Vagina (tissue), 2 donors: Measurements from ENCODE around the gene CEBPE. TPM values are rescaled to one million over a fixed set of nuclear protein-coding genes. Genes with fewer than 3 reads are reported as not detected.
A peak's percentile ranks its signal among the peaks of the same experiment; 100 is the strongest.

Source experiments
- DNase-seq, 2 donors: peaks; one replicate each; pipeline ENCODE4 v3.0.0-alpha.2; 2017; ENCODE audit errors: extremely low spot score in 2 of 2
- H3K27ac ChIP-seq: fragments of 200-600 bp; sonication (generic); one replicate; pipeline ENCODE4 v1.5.1; 2019
- H3K27me3 ChIP-seq: fragments of 200-600 bp; sonication (generic); one replicate; pipeline ENCODE4 v1.5.1; 2019
- H3K36me3 ChIP-seq, 2 donors: fragments of 200-600 bp; sonication (generic); one replicate each; pipeline ENCODE4 v1.5.1; 2017 to 2019
- H3K4me1 ChIP-seq: fragments of 200-600 bp; sonication (generic); one replicate; pipeline ENCODE4 v1.5.1; 2019
- H3K4me3 ChIP-seq, 2 donors: fragments of 200-600 bp; sonication (generic); 1 replicate in 1 of 2; 2 replicates in 1 of 2; pipeline ENCODE4 v1.5.1; 2016 to 2019
- H3K9me3 ChIP-seq: fragments of 200-600 bp; sonication (generic); one replicate; pipeline ENCODE4 v1.5.1; 2019
- POLR2A ChIP-seq, 2 donors: fragments of 450-650 bp; IDR thresholded peaks; one replicate each; pipeline ENCODE4 v1.6.1; 2017; ENCODE audit warnings: antibody characterized with exemption in 2 of 2, mild to moderate bottlenecking in 2 of 2, moderate library complexity in 2 of 2
- POLR2AphosphoS5 ChIP-seq, 2 donors: sonication (generic); formaldehyde crosslinking; IDR thresholded peaks; one replicate each; pipeline ENCODE4 v1.9.0; 2017; ENCODE audit warnings: antibody characterized with exemption in 2 of 2, mild to moderate bottlenecking in 2 of 2, low read depth in 1 of 2; ENCODE audit not compliant: insufficient read depth in 1 of 2
- intact Hi-C: fragments of 100-400 bp; cut with DNase I; formaldehyde crosslinking; loops from one replicate; pipeline ENCODE4 v1.15.1; 2023
- total RNA-seq: library from RNA; depleted of rRNA; stranded (reverse); fragments of >200 nt; gene quantifications from one replicate; pipeline ENCODE4 v1.2.3, GENCODE V29; 2016
- TF ChIP-seq, protein P1 (sequence below), 3 experiments: fragments of 450-650 bp in 2 of 3; fragments of 200-600 bp in 1 of 3; sonication (generic) in 1 of 3; IDR thresholded peaks; one replicate each; pipeline ENCODE4 v1.5.1; 2017 to 2019; ENCODE audit warnings: antibody characterized with exemption in 3 of 3, mild to moderate bottlenecking in 2 of 3, moderate library complexity in 2 of 3

Gene CEBPE
- total RNA-seq, 1 donor from 2014 or later = not detected

GRCh38 chr14:23106747-23107045 lies 12.4 kb downstream of the CEBPE start:
- Histone ChIP-seq H3K4me3 (no peak overlapping the region), H3K4me1 (no peaks in the 10 kb centered on the region), H3K27me3 (no peaks in the 10 kb centered on the region), H3K27ac (no peak overlapping the region), H3K36me3 (no peaks in the 10 kb centered on the region), H3K9me3 (no peaks in the 10 kb centered on the region)
- intact Hi-C loops = no loop called here
- no peak for DNase-seq
- TF ChIP-seq, protein P1, sequence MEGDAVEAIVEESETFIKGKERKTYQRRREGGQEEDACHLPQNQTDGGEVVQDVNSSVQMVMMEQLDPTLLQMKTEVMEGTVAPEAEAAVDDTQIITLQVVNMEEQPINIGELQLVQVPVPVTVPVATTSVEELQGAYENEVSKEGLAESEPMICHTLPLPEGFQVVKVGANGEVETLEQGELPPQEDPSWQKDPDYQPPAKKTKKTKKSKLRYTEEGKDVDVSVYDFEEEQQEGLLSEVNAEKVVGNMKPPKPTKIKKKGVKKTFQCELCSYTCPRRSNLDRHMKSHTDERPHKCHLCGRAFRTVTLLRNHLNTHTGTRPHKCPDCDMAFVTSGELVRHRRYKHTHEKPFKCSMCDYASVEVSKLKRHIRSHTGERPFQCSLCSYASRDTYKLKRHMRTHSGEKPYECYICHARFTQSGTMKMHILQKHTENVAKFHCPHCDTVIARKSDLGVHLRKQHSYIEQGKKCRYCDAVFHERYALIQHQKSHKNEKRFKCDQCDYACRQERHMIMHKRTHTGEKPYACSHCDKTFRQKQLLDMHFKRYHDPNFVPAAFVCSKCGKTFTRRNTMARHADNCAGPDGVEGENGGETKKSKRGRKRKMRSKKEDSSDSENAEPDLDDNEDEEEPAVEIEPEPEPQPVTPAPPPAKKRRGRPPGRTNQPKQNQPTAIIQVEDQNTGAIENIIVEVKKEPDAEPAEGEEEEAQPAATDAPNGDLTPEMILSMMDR (IDR thresholded peaks at IDR 0.05) = no peak
- no peak for TF ChIP-seq POLR2AphosphoS5 (IDR thresholded peaks at IDR 0.05; ENCODE audit: insufficient read depth in 1 of 2, low read depth in 1 of 2)

DNA sequence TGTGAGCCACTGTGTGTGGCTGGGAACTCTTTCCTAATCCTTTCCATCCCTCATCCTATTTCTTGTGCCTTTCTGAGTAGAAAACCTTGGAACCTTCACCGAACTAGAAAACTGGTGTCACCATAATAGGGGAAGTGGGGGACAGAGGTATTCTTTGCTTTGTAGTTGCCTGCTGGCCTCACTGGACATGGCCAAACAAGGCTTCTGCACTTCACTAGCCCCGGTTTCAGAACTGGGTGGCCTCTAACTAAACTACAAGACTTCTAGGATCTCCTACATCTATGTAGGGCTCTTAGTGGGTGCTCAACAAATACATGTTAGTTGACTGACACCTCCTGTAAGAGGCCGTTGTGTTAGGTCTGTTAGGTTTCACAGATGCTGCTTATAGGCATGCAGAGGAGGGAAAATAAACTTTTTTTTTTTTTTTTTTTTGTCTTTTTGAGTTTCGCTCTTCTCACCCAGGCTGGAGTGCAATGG lies 13.7 kb downstream of the CEBPE start:
- Histone ChIP-seq H3K9me3 (no peaks in the 10 kb centered on the region), H3K4me1 (no peaks in the 10 kb centered on the region), H3K27me3 (no peaks in the 10 kb centered on the region), H3K4me3 (no peak overlapping the region), H3K27ac (no peak overlapping the region), H3K36me3 (no peaks in the 10 kb centered on the region)
- DNase-seq = peak in 1 of 2 donors; percentile 3
- intact Hi-C loops = no loop called here
- TF ChIP-seq, protein P1 (IDR thresholded peaks at IDR 0.05) = no peak
- TF ChIP-seq POLR2AphosphoS5 (IDR thresholded peaks at IDR 0.05; ENCODE audit: insufficient read depth in 1 of 2, low read depth in 1 of 2) = no peak

GRCh38 chr14:23104591-23105347 lies 14.3 kb downstream of the CEBPE start, which contains the start of gene CIROP:
CIROP (minus strand) TSS chr14:23104989; CDS start chr14:23104920, 69 bp downstream.
- no peaks in the 10 kb centered on the region for H3K27me3 ChIP-seq
- intact Hi-C loops = no loop called here
- peak in 1 of 2 donors; percentile 67 for DNase-seq
- TF ChIP-seq POLR2AphosphoS5 (IDR thresholded peaks at IDR 0.05; ENCODE audit: insufficient read depth in 1 of 2, low read depth in 1 of 2) = no peak
- TF ChIP-seq, protein P1 (IDR thresholded peaks at IDR 0.05) = no peak
- no peak for TF ChIP-seq POLR2A (IDR thresholded peaks at IDR 0.05)
- H3K4me3 ChIP-seq = no peak within 1 kb of the TSS
- H3K4me1 ChIP-seq = no peaks in the 10 kb centered on the region
- H3K36me3 ChIP-seq = no peaks in the 10 kb centered on the region
- H3K9me3 ChIP-seq = no peaks in the 10 kb centered on the region
- H3K27ac ChIP-seq = no peak within 1 kb of the TSS

- TF ChIP-seq POLR2AphosphoS5 (IDR thresholded peaks at IDR 0.05; ENCODE audit: insufficient read depth in 1 of 2, low read depth in 1 of 2) (no peak), POLR2A (IDR thresholded peaks at IDR 0.05) (no peak)
- TF ChIP-seq, protein P1 (IDR thresholded peaks at IDR 0.05) = no peak
- intact Hi-C loops = no loop called here
- Histone ChIP-seq H3K27me3 (no peaks in the 10 kb centered on the region), H3K36me3 (no peaks in the 10 kb centered on the region), H3K27ac (no peak overlapping the region), H3K4me1 (no peaks in the 10 kb centered on the region), H3K4me3 (no peak overlapping the region), H3K9me3 (no peaks in the 10 kb centered on the region)
- DNase-seq = peak in 1 of 2 donors; percentile 25
These were observed 14.9 kb downstream of the CEBPE start for GRCh38 chr14:23104070-23104590.

- no peaks in the 10 kb centered on the region for H3K36me3 ChIP-seq
- peak in 1 of 2 donors; percentile 64 for DNase-seq
- no peaks in the 10 kb centered on the region for H3K9me3 ChIP-seq
- intact Hi-C loops = no loop called here
- no peak overlapping the region for H3K4me3 ChIP-seq
- H3K4me1 ChIP-seq = no peaks in the 10 kb centered on the region
- TF ChIP-seq, protein P1 (IDR thresholded peaks at IDR 0.05) = no peak
- TF ChIP-seq POLR2A (IDR thresholded peaks at IDR 0.05) (no peak), POLR2AphosphoS5 (IDR thresholded peaks at IDR 0.05; ENCODE audit: insufficient read depth in 1 of 2, low read depth in 1 of 2) (no peak)
- H3K27me3 ChIP-seq = no peaks in the 10 kb centered on the region
- no peak overlapping the region for H3K27ac ChIP-seq
These were observed 15.5 kb downstream of the CEBPE start for GRCh38 chr14:23103581-23103980.
